GM18505 (cell line): ENCODE results near the gene HGFAC.

Experiments
- ATAC-seq: cut with Tn5 transposase; IDR thresholded peaks from one replicate; pipeline ENCODE4 v1.9.1; 2021; ENCODE audit not compliant: unreplicated experiment
- POLR2A ChIP-seq: IDR thresholded peaks from 4 replicates; pipeline ENCODE4 v1.6.1; 2011; ENCODE audit warnings: borderline replicate concordance; ENCODE audit not compliant: insufficient read depth, insufficient read length; ENCODE audit errors: extremely low read depth

The HGFAC gene

DNA sequence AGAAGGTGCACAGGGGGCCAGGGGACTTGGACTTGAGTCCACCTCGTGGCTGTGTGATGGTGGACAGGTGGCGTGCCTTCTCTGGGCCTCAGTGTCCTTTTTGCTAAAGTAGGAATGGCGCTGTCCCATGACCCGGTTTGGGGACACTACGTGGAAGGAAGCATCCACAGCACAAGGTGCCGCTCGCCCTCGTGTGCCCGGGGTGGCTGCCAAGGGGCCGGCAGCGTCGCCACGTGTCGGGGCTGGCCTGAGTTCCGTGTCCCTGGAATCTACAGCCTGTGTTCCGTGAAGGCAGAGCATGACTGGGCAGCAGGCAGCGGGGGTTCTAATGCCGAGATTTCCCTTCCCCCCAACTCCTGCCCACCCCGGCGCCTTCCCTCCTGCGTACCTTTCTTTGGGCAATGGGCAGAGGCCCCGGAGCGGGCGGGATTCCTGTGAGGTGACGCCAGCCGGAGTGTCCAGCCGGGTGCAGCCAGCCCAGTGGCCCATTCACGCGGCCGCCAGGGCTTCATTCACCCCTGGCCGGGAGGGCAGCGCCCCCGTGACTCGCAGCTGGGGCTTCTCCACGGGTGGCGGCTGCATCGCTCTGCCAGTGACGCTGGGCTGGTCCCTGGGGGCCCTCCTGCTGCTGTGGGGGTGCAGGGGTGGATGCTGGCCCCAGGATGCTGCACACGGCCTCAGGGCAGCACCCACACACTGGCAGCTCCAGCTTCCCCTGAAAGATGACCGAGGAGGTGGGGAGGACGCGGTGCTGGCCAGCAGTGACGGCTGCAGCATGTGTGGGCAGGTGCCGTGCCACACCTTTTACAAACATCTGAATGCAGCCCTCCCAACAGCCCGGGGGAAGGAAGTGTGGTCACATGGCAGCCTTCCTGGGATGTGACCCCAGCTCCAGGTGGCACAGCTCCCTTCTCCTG lies 42.5 kb downstream of the HGFAC start:
- no peak for ATAC-seq
- TF ChIP-seq POLR2A: no peak

DNA sequence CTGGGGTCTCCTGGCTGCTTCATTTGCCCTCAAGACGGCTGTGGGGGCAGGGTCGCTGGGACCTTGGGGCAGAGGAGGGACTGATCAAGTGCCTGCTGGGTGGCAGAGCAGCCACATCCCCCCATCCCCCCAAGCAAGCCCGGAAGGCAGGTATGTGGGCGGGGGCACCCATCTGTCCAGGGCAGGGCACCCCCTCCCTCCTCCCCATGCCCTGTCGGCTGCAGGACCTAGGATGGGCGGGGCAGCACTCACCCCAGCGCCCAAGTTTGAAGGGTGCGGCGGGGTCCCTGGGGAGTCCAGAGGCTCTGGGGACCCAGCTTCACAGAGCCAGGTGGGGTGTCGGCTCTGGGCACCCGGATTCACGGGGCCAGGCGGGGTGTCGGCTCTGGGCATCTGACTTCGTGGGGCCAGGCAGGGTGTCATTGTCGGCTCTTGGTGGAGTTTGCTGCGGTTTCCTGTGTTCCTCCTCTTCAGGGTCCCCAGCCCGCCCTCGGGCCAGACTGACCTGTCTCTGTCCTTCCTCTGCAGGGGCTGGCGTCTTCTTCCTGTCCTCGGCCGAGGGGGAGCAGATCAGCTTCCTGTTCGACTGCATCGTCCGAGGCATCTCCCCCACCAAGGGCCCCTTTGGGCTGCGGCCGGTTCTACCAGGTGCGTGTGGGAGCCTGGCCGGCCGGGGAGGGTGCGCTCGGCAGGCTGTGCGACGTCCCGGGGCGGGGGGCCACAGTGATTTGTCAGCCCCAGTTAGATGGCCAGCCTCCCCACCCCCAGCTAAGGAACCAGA lies 43.4 kb downstream of the HGFAC start:
- TF ChIP-seq POLR2A: no peak
- ATAC-seq: no peak

DNA sequence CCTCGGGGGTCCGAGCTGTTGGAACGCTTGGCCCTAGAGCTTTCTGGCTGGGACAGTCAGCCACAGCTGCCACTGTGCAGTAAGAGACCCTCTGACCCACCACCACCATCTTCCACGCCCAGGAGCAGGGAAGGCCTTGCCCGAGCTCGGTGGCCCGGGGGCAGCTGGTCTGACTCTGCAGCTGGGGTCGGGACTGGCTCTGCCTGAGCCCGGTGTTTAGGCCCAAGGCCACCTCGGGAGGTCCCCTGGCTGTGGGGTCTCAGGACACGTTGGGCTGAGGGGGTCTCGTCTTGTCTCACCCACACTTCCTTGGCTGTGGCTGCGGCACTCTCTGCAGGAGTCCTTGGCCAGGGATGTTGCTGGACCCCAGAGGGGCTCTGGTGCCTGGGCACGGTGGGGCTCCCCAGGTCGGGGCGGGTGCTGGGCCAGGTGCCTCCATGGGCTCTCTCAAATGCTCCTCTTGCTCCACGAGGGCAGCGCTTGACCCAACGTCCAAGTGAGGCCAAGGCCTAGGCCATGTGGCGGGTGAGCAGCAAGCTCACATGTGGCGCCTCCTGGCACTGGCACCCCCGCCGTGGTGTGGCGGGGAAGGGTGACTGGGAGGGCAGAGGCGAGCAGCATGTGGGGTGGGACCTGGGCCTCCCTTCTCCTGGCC lies 44.2 kb downstream of the HGFAC start:
- ATAC-seq: no peak
- no peak for TF ChIP-seq POLR2A

- no peak for ATAC-seq
- no peak for TF ChIP-seq POLR2A
These were observed 45.1 kb downstream of the HGFAC start for GRCh38 chr4:3486541-3487540.

GRCh38 chr4:3487861-3488260 lies 46.1 kb downstream of the HGFAC start:
- TF ChIP-seq POLR2A: no peak
- ATAC-seq: no peak

DNA sequence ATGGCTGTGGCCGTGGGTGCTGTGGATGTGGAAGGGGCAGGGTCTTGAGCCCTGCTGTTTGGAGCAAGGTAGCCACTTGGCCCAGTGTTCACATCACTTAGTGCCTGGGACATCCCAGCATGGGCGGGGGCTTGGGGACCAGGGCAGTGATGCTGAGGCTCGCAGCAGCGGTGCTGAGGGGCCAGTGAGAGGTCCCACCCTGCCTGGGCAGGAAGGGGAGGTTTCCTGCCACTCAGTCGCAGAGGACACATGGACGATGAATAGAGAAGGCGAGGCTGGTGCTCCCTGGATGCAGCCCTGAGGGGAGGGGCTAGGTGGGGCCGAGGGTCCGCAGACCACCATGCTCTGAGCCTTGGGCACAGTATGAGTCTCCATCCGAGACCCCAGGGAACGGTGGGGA lies 47.1 kb downstream of the HGFAC start:
- no peak for ATAC-seq
- TF ChIP-seq POLR2A: no peak

DNA sequence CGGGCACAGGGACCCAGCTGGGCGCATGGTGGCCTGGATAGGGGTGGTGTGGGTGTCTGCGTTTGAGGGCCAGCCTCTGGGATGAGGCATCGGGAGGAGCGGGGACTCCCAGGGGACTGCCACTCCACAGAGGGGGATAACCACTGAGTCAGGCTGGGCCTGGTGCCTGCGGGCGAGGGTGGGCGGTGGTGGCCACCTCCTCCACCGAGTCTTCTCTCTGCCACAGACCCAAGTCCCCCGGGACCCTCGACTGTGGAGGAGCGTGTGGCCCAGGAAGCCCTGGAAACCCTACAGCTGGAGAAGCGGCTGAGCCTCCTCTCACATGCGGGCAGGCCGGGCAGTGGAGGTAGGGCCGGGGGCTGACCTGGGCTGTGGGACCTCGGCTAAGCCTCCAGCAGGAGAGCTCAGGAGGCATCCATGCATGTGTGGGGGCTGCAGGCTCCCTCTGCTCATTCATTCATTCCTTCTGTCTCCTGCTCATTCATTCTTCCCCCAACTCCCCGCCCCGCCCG lies 47.7 kb downstream of the HGFAC start:
- no peak for TF ChIP-seq POLR2A
- ATAC-seq: no peak

DNA sequence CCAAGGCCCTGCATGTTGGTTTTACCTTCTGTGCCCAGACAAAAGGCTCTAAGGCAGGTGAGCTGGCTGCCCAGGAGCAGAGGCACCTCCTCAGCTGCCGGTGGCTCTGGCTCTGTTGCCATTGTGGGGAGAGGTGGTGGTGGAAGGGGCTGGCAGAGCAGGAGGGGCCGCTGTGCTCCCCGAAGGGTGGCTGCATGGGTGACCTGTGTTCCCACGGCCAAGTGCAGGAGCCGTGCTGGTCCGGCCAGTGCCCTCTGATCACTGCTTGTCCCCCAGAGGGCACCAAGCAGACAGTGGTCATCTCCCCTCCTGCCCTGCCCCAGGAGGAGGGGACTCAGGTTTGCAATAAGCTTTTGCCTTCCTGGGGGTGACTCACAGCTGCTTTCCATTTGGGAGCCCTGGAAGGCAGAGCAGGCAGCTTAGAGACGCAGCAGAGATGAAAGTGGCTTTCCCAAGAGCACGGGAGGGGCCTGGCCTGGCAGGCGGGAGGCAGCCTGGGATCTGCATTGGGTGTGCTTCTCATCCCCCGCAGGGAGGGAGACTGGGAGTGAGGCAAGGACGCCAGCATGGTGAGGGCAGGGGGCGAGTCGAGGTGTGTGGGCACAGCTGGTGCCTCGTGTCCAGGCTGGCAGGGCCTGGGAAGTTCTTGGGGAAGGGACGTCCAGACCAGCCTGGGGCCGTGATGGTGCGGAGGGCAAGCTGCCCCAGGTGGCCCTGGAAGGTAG lies 50.1 kb downstream of the HGFAC start:
- ATAC-seq: no peak
- TF ChIP-seq POLR2A: no peak

- ATAC-seq: no peak
- no peak for TF ChIP-seq POLR2A
These were observed 51.3 kb downstream of the HGFAC start for GRCh38 chr4:3492741-3493719.

DNA sequence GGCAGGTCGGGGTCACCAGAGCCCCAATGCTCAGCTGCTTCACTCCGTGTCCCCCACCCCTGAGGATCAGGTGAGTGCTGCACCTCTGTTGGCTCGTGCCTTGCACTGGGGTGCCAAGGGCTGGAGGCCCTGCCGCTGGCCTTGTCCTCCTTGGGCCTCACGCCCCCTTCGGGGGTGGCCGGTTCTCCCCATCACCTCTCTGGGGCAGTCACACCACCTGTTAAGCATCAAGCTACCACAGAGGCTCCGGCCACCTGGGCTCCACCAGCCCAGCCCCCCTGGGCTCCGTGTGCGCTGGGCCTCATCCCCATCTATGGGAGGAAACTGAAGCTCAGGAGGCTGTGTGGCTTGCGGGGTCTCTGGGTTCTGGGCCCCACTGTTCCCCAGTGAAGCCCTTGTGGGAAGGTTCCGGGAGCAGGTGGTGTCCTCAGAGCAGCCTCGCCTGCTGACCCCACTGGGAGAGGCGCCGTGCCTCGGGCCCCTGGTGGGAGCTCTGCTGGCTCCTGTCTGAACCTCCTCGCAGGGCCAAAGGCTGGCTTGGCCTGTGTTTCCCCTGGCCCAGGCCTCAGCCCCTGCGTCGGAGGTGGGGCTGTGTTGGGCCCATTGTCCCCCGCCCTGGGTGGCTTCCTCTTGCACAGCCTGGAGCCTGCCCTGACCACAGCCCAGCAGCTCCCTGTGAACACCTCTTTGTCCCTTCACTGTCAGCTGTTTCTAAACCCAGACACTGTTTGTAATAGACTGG lies 52.1 kb downstream of the HGFAC start:
- TF ChIP-seq POLR2A: no peak
- no peak for ATAC-seq
